ENCODE data around the gene LONRF2. TPM values are rescaled to one million over a fixed set of nuclear protein-coding genes. Genes with fewer than 3 reads are reported as not detected.
"Not testable (repeated sequence)": the region's sequence is repeated elsewhere in the genome, so short reads cannot be mapped to it uniquely, and the experiment has no call there.

The LONRF2 gene
- total RNA-seq (2021), result 3.5 and 3.8 TPM in 2 replicates
- percentile 53 among the genes with signal in this experiment for Bru-seq, nascent RNA
- percentile 58 among the genes with signal in this experiment for BruChase-seq, experiment 1, labeled RNA remaining after a 2-hour chase
- percentile 70 among the genes with signal in this experiment for BruChase-seq, experiment 2, labeled RNA remaining after a 6-hour chase
- long read RNA-seq, partial matches to known transcripts, result 0 of 3 reads
- long read RNA-seq, other reads (novel, unspliced or antisense), result 3 of 3 reads

- TF ChIP-seq CTCF (conservative IDR thresholded peaks at IDR 0.05; ENCODE audit: low read depth, low read length) (no peak), EZH2 (IDR thresholded peaks at IDR 0.05; ENCODE audit: borderline replicate concordance, low read depth, low read length, poor library complexity, severe bottlenecking) (peak; percentile 67)
- Histone ChIP-seq H3K9me3 (ENCODE audit: low read depth, low read length, poor library complexity, severe bottlenecking) (peaks cover 12% of the 10 kb centered on the region), H3K27me3 (replicated peaks; ENCODE audit: insufficient read depth, low read depth, low read length, poor library complexity) (peaks cover 76% of the 10 kb centered on the region), H3K27ac (ENCODE audit: low read depth, low read length, poor library complexity, severe bottlenecking) (no peak within 1 kb of the TSS), H3K4me1 (ENCODE audit: insufficient read depth, low read length, poor library complexity, severe bottlenecking) (no peaks in the 10 kb centered on the region), H3K36me3 (ENCODE audit: insufficient read depth, low read length, poor library complexity, severe bottlenecking) (no peaks in the 10 kb centered on the region), H3K4me3 (ENCODE audit: low read depth, low read length, poor library complexity, severe bottlenecking) (peak within 1 kb of the TSS; percentile 46)
- CTCF ChIA-PET, result interaction anchor here (1.0 kb wide), 1 partner anchor 59 kb away, joined by 4 read pairs; no protein-coding TSS in a partner anchor
- no TSS peak for BruUV-seq (replicated peaks)
- DNase-seq (ENCODE audit: low spot score), result peak; percentile 18
- intact Hi-C loops (cut with micrococcal nuclease; ENCODE audit: unreplicated experiment), result loop anchor here (10.0 kb wide), 1 partner anchor 57 kb away; no protein-coding TSS in a partner anchor
- POLR2A ChIA-PET (ENCODE audit: low non-redundant PET), result no interaction called here
These were observed at the start of gene LONRF2 for GRCh38 chr2:100321866-100322820. Gene LONRF2 (minus strand): TSS chr2:100322501. CDS start chr2:100322093, 408 bp downstream.

- no TSS peak for BruUV-seq (replicated peaks)
- POLR2A ChIA-PET (ENCODE audit: low non-redundant PET), result no interaction called here
- no peak for TF ChIP-seq EZH2 (IDR thresholded peaks at IDR 0.05; ENCODE audit: borderline replicate concordance, low read depth, low read length, poor library complexity, severe bottlenecking)
- no peak for TF ChIP-seq CTCF (conservative IDR thresholded peaks at IDR 0.05; ENCODE audit: low read depth, low read length)
These were observed 44.9 kb upstream of the LONRF2 start for GRCh38 chr2:100367163-100367562.

GRCh38 chr2:100365434-100365833 is 43.1 kb upstream of the LONRF2 start:
- intact Hi-C loops (cut with micrococcal nuclease; ENCODE audit: unreplicated experiment), result no loop called here
- Histone ChIP-seq H3K4me1 (ENCODE audit: insufficient read depth, low read length, poor library complexity, severe bottlenecking) (no peaks in the 10 kb centered on the region), H3K9me3 (ENCODE audit: low read depth, low read length, poor library complexity, severe bottlenecking) (no peaks in the 10 kb centered on the region), H3K27ac (ENCODE audit: low read depth, low read length, poor library complexity, severe bottlenecking) (no peak overlapping the region), H3K27me3 (replicated peaks; ENCODE audit: insufficient read depth, low read depth, low read length, poor library complexity) (no peaks in the 10 kb centered on the region), H3K36me3 (ENCODE audit: insufficient read depth, low read length, poor library complexity, severe bottlenecking) (no peaks in the 10 kb centered on the region), H3K4me3 (ENCODE audit: low read depth, low read length, poor library complexity, severe bottlenecking) (no peak overlapping the region)
- no TSS peak for BruUV-seq (replicated peaks)
- CTCF ChIA-PET, result no interaction called here
- POLR2A ChIA-PET (ENCODE audit: low non-redundant PET), result no interaction called here
- TF ChIP-seq EZH2 (IDR thresholded peaks at IDR 0.05; ENCODE audit: borderline replicate concordance, low read depth, low read length, poor library complexity, severe bottlenecking) (no peak), CTCF (conservative IDR thresholded peaks at IDR 0.05; ENCODE audit: low read depth, low read length) (no peak)
- DNase-seq (ENCODE audit: low spot score), result peak; percentile 25

More at GRCh38 chr2:100367163-100367562, 44.9 kb upstream of the LONRF2 start:
- no peak for DNase-seq (ENCODE audit: low spot score)
- Histone ChIP-seq H3K27ac (ENCODE audit: low read depth, low read length, poor library complexity, severe bottlenecking) (no peak overlapping the region), H3K9me3 (ENCODE audit: low read depth, low read length, poor library complexity, severe bottlenecking) (no peaks in the 10 kb centered on the region), H3K4me1 (ENCODE audit: insufficient read depth, low read length, poor library complexity, severe bottlenecking) (no peaks in the 10 kb centered on the region), H3K36me3 (ENCODE audit: insufficient read depth, low read length, poor library complexity, severe bottlenecking) (no peaks in the 10 kb centered on the region), H3K4me3 (ENCODE audit: low read depth, low read length, poor library complexity, severe bottlenecking) (no peak overlapping the region), H3K27me3 (replicated peaks; ENCODE audit: insufficient read depth, low read depth, low read length, poor library complexity) (no peaks in the 10 kb centered on the region)
- intact Hi-C loops (cut with micrococcal nuclease; ENCODE audit: unreplicated experiment), result no loop called here
- CTCF ChIA-PET, result no interaction called here

DNA sequence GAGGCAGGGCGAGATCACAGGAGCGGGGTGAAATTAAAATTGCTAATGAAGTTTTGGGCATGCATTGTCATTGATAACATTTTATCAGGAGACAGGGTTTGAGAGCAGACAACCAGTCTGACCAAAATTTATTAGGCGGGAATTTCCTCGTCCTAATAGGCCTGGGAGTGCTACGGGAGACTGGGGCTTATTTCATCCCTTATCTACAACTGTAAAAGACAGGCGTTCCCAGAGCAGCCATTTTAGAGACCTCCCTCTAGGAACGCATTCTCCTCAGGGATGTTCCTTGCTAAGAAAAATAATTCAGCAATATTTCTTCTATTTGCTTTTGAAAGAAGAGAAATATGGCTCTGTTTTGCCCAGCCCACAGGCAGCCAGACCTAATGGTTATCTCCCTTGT is 40.0 kb upstream of the LONRF2 start:
- BruUV-seq (replicated peaks); DNase-seq (ENCODE audit: low spot score): not testable (repeated sequence)

More for the DNA sequence above, 40.0 kb upstream of the LONRF2 start:
- CTCF ChIA-PET; H3K4me1 ChIP-seq (ENCODE audit: insufficient read depth, low read length, poor library complexity, severe bottlenecking); H3K27ac ChIP-seq (ENCODE audit: low read depth, low read length, poor library complexity, severe bottlenecking); H3K27me3 ChIP-seq (replicated peaks; ENCODE audit: insufficient read depth, low read depth, low read length, poor library complexity); H3K36me3 ChIP-seq (ENCODE audit: insufficient read depth, low read length, poor library complexity, severe bottlenecking); POLR2A ChIA-PET (ENCODE audit: low non-redundant PET); intact Hi-C loops (cut with micrococcal nuclease; ENCODE audit: unreplicated experiment); H3K9me3 ChIP-seq (ENCODE audit: low read depth, low read length, poor library complexity, severe bottlenecking); H3K4me3 ChIP-seq (ENCODE audit: low read depth, low read length, poor library complexity, severe bottlenecking): not testable (repeated sequence)
